ENCODE measurements around the gene HEATR5A. TPM values are rescaled to one million over a fixed set of nuclear protein-coding genes. Genes with fewer than 3 reads are reported as not detected.
A peak's percentile ranks its signal among the peaks of the same experiment; 100 is the strongest.
"Not testable (repeated sequence)": the region's sequence is repeated elsewhere in the genome, so short reads cannot be mapped to it uniquely, and the experiment has no call there.

Gene HEATR5A
- total and polyA plus RNA-seq, 9 of the 15 experiments (the other 6 are each of a cell fraction or from before 2014, with no cell fraction given), result 8.0 to 50.9 (median 23.0) TPM

- Histone ChIP-seq H3K27ac (ENCODE audit: extremely low read depth, low read depth, low read length) (no peak overlapping the region), H3K4me1 (replicated peaks in 1 of 2; ENCODE audit: control insufficient read depth in 2 of 2, insufficient read depth in 2 of 2, low read length in 2 of 2) (no peaks in the 10 kb centered on the region), H3K9ac (ENCODE audit: insufficient read depth in 1 of 2, low read depth in 2 of 2, low read length in 2 of 2) (no peak overlapping the region), H3K36me3 (ENCODE audit: control insufficient read depth, insufficient read depth, low read length) (no peaks in the 10 kb centered on the region), H3K9me1 (ENCODE audit: control insufficient read depth, insufficient read depth, low read length) (no peaks in the 10 kb centered on the region), H3K27me3 (ENCODE audit: control insufficient read depth in 2 of 2, insufficient read depth in 2 of 2, low read length in 2 of 2) (no peaks in the 10 kb centered on the region), H3K9me3 (replicated peaks; ENCODE audit: control insufficient read depth, insufficient read depth, low read depth, low read length) (no peaks in the 10 kb centered on the region), H3K4me3 (no peak overlapping the region), H3K4me2 (ENCODE audit: insufficient read depth, low read length) (no peak overlapping the region), H2AFZ (ENCODE audit: low read depth, low read length) (no peak overlapping the region), H3K79me2 (ENCODE audit: control insufficient read depth, insufficient read depth, low read length) (no peaks in the 10 kb centered on the region), H4K20me1 (replicated peaks; ENCODE audit: control insufficient read depth, insufficient read depth, low read length) (no peaks in the 10 kb centered on the region)
- in situ Hi-C loops (cut with MboI) (no loop called here), intact Hi-C loops (cut with micrococcal nuclease) (no loop called here)
- ATAC-seq, result no peak
- no peak for TF ChIP-seq ARID3B (CRISPR knock-in tag; IDR thresholded peaks at IDR 0.05; ENCODE audit: borderline replicate concordance)
- TF ChIP-seq RFX1 (IDR thresholded peaks at IDR 0.05), result peak; percentile 51; the same call in 1 of the 2 replicates
- TF ChIP-seq FOXJ2 (tag; IDR thresholded peaks at IDR 0.05), result peak; percentile 95
- no peak for TF ChIP-seq FOXO4 (CRISPR knock-in tag; IDR thresholded peaks at IDR 0.05)
- TF ChIP-seq ZNF609 (CRISPR knock-in tag; IDR thresholded peaks at IDR 0.05; ENCODE audit: borderline replicate concordance), result no peak
- no peak for DNase-seq (ENCODE audit: extremely low read depth in 1 of 4, low spot score in 3 of 4)
- POLR2A ChIA-PET, result no interaction called here
- BruUV-seq (replicated peaks), result no TSS peak
- no peak for FAIRE-seq
- CTCF ChIA-PET (ENCODE audit: low intra/inter-chr PET ratio), result no interaction called here
Observed at GRCh38 chr14:31465111-31465510, 44.8 kb upstream of the HEATR5A start.

GRCh38 chr14:31462450-31462849, 42.1 kb upstream of the HEATR5A start:
- BruUV-seq (replicated peaks); H3K79me2 ChIP-seq (ENCODE audit: control insufficient read depth, insufficient read depth, low read length); ATAC-seq; H4K20me1 ChIP-seq (replicated peaks; ENCODE audit: control insufficient read depth, insufficient read depth, low read length); FAIRE-seq; H3K9ac ChIP-seq (ENCODE audit: insufficient read depth in 1 of 2, low read depth in 2 of 2, low read length in 2 of 2); H3K27ac ChIP-seq (ENCODE audit: extremely low read depth, low read depth, low read length); H2AFZ ChIP-seq (ENCODE audit: low read depth, low read length); H3K4me3 ChIP-seq; H3K4me2 ChIP-seq (ENCODE audit: insufficient read depth, low read length); H3K9me3 ChIP-seq (replicated peaks; ENCODE audit: control insufficient read depth, insufficient read depth, low read depth, low read length); intact Hi-C loops (cut with micrococcal nuclease); H3K27me3 ChIP-seq (ENCODE audit: control insufficient read depth in 2 of 2, insufficient read depth in 2 of 2, low read length in 2 of 2); H3K9me1 ChIP-seq (ENCODE audit: control insufficient read depth, insufficient read depth, low read length); in situ Hi-C loops (cut with MboI); H3K36me3 ChIP-seq (ENCODE audit: control insufficient read depth, insufficient read depth, low read length); CTCF ChIA-PET (ENCODE audit: low intra/inter-chr PET ratio); DNase-seq (ENCODE audit: extremely low read depth in 1 of 4, low spot score in 3 of 4); H3K4me1 ChIP-seq (replicated peaks in 1 of 2; ENCODE audit: control insufficient read depth in 2 of 2, insufficient read depth in 2 of 2, low read length in 2 of 2): not testable (repeated sequence)
- POLR2A ChIA-PET, result interaction anchor here (0.7 kb wide), 1 partner anchor 13 kb away, joined by 3 read pairs; no protein-coding TSS in a partner anchor
- 33% methylated on average over 2 of the region's 2 CpGs for WGBS (ENCODE audit: insufficient coverage, low coverage, missing lambda C conversion rate)
